Cardiac septum (tissue), 1 donor: ENCODE results near the gene CLSTN3. TPM values are rescaled to one million over a fixed set of nuclear protein-coding genes. Genes with fewer than 3 reads are reported as not detected.

Source experiments
- DNase-seq: peaks from one replicate; pipeline ENCODE4 v3.0.0-alpha.2; 2020; ENCODE audit warnings: low spot score
- intact Hi-C: fragments of 100-400 bp; cut with DNase I; formaldehyde crosslinking; loops from one replicate; pipeline ENCODE4 v1.14.0; 2022
- total RNA-seq: library from RNA; stranded (reverse); fragmentation: NEBNext Ultra II Directional; extraction: Animal tissue kit (Norgen Biotek cat#: 25700); gene quantifications from one replicate; pipeline ENCODE4 v1.2.1, GENCODE V29; 2021
- donor health status: DM: no; HTN: no; CAD: no.

Gene CLSTN3
- total RNA-seq, 1 donor from 2014 or later = 5.7 TPM

DNA sequence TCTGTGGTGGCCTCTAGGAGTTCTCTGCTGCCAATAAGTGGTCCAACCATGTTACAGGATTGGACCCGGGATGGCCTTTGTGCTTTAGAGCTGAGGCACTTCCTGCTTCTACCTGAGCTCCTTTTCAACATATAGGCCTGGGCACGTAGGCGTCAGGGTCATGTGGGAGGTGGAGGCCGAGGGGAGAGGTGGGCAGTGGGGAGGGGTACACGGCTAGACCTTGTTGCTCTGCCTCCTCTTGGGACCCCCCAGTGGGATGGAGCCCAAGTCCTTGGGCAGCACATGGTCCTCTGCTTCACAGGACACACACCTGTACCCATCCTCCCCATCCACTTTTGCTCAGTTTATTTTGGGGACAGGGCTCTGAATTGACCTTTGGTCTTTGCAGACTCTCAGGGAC is 8.8 kb upstream of the CLSTN3 start:
- intact Hi-C loops = no loop called here
- DNase-seq = no peak

DNA sequence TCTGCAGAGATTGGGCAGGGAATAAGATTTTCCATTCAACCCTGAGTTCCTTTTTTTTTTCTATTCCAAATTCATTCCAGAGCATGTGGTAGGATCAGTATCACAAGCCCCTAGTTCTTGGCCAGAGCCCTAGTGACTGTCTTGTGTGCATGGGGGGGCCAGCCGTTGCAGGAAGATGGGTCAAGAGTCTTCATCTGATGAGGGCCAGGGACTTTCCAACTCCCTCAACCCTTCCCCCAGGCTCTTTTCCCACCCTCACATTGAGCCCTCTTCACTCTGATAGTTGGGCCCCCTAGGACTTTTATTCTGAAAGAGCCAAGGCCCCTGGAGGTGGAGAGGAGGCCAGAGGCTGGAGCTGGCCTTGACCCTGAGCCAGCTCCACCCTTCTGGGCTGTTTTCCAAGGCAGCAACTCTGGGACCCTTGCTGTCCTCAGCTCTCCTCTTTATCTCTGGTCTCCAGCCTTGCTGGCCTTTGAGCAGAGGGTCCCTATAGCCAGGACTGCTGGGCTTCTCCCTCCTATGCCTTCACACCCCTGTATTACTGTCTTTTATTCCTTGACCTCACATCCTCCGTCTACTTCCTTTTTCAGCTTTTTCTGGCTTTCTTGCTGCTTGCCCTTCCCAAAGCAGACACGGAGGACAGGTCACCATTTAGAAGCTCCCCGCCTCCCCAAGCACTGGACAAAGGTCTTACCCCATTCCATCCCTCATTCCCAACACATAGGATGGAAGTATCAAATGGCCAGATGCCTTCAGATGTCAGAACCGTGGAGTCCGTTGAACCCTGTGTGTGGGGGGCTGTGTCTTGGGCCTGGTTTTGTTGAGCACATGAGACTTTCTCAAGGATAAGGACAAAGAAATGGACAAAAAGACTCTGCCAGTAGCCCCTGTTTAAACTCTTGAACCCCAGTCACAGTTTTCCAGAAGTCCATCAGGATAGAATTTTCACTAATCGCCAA is 7.1 kb upstream of the CLSTN3 start:
- intact Hi-C loops = no loop called here
- DNase-seq = no peak

DNA sequence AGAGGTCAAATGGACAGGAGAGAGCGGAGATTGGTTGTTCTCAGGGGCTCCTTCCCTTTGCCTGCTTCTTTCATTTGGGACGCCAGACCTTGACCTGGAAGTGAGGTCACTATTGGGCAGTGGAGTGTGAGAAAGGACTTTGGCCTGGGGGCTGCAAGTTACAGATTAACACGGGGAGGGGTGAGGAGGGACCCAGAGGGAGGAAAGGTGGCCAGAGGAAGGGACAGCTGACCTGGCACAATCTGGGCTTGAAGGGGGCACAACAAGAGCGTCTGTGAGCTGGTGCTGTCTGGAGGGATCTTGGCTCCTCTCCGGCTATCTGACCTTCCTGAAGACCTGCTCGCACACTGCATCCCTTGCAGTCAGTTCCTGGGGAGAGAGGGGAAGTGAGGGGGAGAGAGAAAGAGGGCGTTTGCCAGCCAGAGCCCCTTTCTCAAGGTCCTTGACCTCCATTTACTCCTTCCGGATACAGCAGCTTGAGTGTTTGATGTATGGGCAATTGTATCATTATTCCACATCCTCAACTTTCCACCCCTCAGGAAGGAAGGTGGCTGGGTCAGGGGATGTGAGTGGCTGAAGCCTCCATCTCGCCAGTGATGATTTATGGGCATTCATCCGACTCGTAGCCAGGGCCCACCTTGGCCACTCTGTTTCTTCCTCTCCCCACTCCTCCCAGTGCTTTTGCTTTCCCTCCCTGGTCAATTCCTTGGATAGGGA is 6.2 kb upstream of the CLSTN3 start:
- intact Hi-C loops = no loop called here
- no peak for DNase-seq

DNA sequence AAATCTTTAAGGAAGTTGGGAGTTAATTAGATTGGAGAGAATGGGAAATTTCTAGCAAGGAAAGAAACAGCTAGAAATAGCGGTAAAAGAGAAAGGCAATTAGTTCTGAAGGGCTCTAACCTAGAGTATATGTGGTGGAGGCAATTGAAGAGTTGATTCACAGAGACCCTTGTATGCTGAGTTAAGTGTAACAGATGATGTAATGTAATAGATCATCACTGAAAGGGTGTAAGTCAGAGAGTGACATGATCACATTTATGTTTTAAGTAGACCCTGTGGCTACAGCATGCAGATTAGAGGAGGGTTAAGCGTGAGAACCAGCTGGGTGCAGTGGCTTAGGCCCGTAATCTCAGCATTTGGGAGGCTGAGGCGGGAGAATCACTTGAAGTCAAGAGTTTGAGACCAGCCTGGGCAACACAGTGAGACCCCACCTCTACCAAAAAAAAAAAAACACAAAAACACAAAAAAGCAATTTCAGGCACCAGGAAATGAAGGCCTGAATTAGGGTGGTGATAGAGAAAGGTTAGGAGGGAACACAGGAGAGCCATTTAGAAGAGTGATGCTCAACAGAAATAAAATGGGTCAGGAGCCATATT is 4.4 kb upstream of the CLSTN3 start:
- intact Hi-C loops = no loop called here
- DNase-seq = no peak

DNA sequence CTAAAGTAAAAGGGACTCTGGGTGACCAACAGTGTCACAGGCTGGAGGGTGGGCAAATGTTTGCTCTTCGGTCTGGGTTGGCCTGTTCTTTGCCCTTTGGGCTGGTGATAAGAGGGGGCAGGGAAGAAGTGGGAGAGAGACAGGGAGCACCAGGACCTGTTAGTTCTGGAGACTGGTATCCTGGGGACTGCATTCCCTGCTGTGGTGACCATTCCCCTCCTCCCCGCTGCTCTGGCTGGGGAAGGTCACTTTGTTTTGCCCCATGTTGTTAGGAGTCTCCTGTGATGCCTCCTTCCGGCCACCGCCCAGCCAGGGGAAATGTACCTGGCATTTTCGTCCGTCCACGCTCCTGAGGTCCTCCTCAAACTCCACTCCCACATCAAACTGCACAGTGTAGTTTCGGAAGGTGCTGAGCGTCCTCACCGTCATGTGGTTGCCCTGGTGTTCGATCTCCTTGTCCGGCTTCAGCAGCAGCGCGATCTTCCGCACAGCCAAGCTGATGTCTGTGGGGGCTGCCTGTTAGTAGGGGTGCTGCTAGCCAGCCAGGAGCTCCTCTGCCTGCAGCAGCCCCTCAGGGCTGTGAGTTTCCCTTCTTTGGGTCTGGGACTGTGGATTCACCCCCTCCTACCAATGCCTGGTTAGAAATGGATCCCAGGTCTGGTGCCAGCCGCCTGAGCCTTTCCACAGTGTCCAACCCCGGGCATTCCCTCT is 2.1 kb upstream of the CLSTN3 start:
- no peak for DNase-seq
- intact Hi-C loops = no loop called here

DNA sequence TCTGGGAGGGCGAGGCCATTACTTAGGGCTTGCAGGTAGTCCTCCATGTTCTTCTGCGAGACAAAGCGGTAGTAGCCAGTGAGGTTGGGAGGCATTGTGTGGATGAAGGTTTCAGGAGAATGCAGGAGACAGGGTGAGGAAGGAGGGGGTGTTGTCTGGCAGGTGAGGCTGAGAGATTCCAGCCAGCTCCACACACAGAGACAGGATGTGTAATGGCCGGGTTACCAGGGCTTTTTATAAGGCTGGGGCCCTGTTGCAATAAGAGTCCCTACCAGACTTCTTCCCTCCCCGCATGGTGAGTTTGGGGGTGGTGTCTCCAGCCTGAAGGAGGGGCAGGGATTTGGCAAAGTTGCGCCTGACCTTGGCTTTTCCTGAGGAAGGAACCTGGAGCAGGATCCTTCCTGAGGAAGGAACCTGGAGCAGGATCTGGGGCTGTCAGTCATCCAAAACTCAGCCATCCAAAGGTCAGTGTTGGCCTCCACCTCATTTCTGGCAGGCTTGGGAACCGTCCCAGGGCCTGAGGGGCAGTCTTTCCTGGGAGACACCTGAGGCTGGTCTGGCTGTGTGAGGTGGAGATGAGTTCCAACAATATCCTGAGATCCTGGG is 1.4 kb upstream of the CLSTN3 start, which contains the start of gene RBP5:
Gene RBP5, minus strand, starts transcription at position 209 of the 606 bp plus-strand sequence. Its CDS starts 114 bp downstream, at position 95.
- no peak for DNase-seq
- intact Hi-C loops = no loop called here

DNA sequence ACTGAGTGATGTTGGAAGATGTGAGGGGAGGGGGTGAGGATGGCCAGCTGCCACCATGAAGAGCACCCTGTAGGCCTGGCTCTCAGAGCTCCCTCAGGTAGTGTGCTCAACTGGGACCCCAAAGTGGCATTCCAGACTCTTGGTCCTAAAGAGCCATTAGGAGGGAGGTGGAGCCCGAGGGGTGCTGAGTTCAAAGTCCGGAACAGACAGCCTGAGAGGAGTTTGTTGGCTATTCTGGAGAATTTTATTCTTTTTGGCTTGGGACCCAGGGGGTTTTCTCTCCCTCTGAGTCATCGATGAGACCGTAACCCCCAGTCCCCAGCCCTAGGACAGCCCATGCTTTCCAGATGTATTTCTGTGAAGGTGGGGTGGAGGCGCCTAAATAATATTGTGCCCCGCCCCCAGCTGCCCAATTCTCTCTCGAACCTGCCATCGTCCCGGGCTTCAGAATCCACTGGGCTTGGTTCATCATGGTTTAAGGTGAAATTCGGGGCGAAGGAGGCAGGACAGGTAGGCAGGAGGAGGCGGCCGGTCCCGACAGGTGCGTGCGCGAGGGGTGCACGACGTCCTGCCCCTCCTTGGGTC is 792 bp upstream of the CLSTN3 start:
- intact Hi-C loops = no loop called here
- DNase-seq = no peak

DNA sequence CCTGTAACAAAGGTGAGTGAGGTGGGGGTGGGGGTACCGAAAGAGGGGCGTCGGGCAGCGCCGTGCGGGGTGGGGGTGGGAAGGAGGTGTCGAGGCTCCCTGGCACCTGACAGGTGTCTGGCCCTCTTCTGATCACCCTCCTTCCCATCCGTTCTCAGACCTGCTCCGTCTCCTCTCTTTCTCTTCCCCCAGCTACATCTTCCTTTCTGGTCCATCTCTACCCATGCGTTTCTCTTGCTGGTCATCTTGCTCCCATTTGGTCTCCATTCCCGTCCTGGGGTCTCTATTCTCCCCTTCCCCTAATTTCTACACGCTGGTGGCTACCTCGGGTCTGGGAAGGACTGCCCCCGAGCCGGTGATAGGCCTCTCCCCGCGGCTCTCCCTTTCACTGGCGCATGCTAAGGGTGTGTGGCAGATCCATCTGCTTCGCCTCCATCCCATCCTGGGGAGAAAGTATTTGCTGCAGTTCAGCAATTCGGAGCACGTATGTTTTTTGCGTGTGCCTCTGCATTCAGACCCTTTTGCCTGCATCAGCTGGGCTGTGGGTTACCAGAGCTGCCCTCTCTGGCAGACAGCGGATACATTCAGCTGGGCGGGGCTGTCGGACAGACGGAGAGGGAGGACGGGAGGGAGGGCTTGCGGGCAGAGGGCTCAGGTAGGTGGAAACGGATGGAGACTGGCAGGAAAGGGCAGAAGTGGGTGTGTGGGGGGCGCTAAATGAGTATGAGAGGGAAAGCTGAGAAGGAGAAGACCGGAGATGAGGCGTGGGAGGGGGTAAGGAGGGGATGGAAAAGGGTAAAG is 730 bp downstream of the CLSTN3 start:
- DNase-seq = no peak
- intact Hi-C loops = no loop called here

DNA sequence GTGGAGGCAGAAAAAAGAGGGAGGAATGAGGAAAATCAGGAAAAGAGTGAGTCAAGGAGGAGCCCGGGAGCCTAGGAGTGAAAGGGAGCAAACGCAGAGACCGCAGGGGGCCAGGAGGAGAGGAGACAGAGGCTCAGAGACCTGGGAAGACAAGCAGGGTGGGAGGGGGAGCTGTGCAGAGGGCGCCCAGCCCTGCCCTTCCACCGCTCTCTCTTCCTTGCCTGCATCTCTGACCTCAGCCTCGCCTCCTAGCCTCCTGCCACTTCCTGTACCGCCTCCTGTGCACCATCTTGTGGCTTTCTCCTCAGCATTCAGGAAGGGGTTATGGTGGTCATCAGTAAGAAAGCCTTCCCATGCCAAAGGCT is 1.3 kb downstream of the CLSTN3 start:
- intact Hi-C loops = no loop called here
- DNase-seq = no peak

DNA sequence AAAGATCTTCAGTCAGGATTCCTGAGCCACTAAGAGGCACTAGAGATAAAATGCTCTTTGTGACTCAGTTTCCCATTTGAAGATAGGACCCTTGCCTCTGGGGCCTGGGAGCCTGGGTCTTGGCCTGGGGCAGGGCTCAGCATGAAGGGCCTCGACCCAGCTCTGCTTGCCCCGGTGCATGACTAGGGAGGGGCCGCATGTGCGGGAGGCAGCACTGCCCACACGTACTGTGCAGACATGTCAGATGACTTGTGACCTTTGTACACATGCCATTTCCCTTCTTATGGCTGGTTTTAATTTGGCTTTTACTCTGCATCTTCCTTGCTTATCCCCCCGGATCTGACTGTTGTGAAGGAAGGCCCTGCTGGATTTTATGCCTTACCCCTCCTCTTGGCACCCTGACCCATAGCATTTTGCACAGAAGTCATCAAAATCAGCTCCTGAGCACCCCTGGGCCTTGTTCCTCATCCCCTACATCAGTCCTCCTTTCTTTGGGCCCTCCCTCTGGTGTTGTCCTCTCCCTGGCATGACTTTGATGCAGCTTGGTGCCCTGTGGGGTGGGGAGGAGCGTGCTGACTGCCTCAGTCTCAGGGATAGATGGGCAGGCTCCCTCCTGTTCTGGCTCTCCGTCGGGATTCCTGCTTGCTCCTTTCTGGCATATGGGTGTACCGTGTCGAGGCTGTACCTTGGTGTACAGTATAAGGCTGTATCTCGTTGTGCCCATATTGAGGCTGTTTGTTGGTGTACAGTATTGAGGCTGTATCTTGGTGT is 4.4 kb downstream of the CLSTN3 start:
- intact Hi-C loops = no loop called here
- no peak for DNase-seq

DNA sequence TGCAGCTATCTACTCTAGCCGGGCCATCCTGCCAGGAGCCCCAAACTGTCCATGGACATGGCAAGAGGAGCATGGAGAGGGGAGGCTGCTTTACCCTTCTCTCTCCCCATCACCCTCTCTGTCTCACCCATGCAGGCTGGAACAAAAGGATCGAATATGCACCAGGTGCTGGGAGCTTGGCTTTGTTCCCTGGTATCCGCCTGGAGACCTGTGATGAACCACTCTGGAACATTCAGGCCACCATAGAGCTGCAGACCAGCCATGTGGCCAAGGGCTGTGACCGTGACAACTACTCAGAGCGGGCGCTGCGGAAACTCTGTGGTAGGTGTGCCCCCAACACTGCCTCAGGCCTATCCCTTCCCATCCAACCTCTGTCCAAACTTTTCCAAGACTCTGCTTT is 5.9 kb downstream of the CLSTN3 start:
- DNase-seq = no peak
- intact Hi-C loops = no loop called here

DNA sequence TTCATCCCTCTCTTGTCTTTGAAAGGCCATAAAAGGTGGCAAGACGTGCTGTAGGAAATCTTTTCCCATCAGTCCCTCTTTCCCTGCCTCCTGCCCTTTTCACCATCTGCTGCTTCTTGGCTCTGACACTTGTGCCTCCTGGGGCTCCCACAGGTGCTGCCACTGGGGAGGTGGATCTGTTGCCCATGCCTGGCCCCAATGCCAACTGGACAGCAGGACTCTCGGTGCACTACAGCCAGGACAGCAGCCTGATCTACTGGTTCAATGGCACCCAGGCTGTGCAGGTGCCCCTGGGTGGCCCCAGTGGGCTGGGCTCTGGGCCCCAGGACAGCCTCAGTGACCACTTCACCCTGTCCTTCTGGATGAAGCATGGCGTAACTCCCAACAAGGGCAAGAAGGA is 6.5 kb downstream of the CLSTN3 start:
- DNase-seq = no peak
- intact Hi-C loops = no loop called here

DNA sequence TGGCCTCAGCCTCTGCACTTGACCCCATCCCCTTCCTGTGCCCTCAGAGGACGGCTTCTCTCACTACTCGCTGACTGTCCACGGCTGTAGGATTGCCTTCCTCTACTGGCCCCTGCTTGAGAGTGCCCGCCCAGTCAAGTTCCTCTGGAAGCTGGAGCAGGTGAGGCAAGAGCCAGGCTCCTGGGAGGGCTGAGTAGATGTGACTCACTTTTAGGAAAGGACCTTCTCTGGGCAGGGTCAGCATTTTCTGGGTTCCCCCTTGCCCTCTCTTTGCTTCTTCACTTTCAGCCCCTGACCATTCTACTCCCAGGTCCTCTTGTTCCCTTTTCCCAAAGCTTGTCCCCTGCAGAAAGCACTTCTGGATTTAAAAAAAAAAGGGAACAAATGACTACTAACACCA is 7.7 kb downstream of the CLSTN3 start:
- intact Hi-C loops = no loop called here
- no peak for DNase-seq

DNA sequence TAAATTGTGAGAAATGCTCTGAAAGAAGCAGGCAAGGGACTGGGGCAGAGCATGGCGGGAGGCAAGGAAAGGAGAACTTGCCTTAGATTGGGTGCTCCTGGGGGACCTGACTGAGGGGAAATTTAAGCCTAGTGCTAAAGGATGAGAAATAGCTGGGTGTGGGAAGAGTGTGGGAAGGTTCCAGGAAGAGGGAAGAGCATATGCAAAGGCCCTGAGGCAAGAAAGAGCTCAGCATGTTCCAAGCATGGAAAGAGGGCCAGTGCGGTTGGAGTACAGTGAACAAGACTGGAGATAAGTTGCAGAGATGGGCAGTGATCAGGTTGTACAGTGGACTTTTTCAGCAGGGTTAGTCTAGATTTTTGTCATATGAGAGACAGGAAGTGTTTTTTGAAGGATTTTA is 9.0 kb downstream of the CLSTN3 start:
- no peak for DNase-seq

DNA sequence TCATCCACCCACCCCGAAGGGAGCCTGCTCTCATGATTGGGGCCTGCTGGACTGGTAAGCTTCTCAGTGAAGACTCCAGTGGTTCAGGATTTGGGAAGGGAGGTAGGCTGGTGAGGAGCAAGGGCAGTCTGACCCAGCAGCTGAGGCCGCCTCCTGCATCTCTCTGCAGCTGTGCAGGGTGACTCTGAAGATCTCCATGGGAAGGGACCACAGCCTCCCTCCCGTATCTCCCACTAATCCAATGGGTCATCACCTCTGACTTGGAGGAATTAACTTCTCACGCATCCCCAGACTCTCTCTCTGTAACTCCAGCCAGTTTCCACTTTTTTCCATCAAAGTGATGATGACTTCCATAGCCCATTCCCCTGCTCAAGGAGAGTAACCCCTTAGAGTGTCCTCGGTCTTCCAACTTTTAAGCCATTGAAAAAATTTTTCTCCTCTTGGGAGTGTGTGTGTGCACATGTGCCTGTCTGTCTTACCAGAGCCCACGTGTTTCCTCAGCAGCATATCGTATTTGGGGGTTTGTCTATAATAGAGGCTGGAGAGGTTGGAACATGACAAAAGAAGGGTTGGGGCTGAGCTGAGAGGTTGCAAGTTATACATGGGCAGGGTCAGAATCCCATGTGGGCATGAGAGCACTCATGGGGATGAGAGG is 11.3 kb downstream of the CLSTN3 start:
- intact Hi-C loops = no loop called here
- DNase-seq = no peak

More for the DNA sequence above, 9.0 kb downstream of the CLSTN3 start:
- intact Hi-C loops = no loop called here

DNA sequence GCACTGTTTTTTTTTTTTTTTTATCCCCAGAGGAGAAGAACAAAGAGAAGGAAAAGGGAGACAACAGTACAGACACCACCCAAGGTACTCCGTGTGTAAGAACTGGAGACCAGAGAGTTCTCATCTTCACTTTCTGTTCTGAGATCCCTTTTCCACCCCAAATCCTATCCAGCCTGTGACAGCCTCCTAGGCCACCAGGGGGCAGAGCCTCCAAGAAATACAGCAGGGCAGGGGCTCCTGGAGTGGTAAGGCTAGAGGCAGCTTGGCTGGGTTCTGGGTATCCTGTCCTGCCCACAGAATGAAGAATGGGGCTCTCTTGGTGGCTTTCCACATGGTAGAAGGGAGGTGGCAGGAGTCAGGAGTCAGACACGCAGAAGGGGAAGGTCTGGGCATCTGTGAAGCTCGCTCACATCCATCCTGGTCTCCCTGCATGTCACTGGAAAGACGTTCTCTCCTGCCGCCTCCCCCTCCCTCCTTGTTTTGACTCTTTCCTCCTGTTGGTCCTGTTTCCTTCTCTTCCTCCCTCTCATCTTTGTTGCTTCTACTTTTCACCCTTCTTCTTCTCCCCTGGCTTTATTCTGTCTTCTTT is 12.0 kb downstream of the CLSTN3 start:
- DNase-seq = no peak
- intact Hi-C loops = no loop called here
